Central memory CD8-positive, alpha-beta T cell (primary cell): ENCODE data around the gene WDSUB1.

Source experiments
- ATAC-seq: fragments of 150-1000 bp; cut with Tn5 transposase; replicated peaks from 2 replicates; pipeline ENCODE4 v1.10.0; 2022; ENCODE audit warnings: mild to moderate bottlenecking, moderate FRiP score, moderate number of reproducible peaks; ENCODE audit not compliant: poor library complexity, severe bottlenecking; ENCODE audit errors: extremely low read depth
- DNase-seq, 2 donors: peaks; one replicate each; pipeline ENCODE4 v3.0.0; 2021; ENCODE audit warnings: low spot score in 2 of 2
- H3K27ac Mint-ChIP-seq: one replicate; pipeline ENCODE4 v1.8.0; 2022; ENCODE audit warnings: low read depth, mild to moderate bottlenecking, moderate library complexity, mixed read lengths
- H3K27me3 Mint-ChIP-seq: one replicate; pipeline ENCODE4 v1.8.0; 2022; ENCODE audit warnings: mixed read lengths
- H3K36me3 Mint-ChIP-seq: one replicate; pipeline ENCODE4 v1.8.0; 2022; ENCODE audit warnings: mild to moderate bottlenecking, moderate library complexity, mixed read lengths; ENCODE audit not compliant: insufficient read depth
- H3K4me1 Mint-ChIP-seq: one replicate; pipeline ENCODE4 v1.8.0; 2022; ENCODE audit warnings: mixed read lengths
- H3K4me3 Mint-ChIP-seq: one replicate; pipeline ENCODE4 v1.8.0; 2022; ENCODE audit warnings: mild to moderate bottlenecking, moderate library complexity, mixed read lengths
- H3K9me3 Mint-ChIP-seq: one replicate; pipeline ENCODE4 v1.8.0; 2022; ENCODE audit warnings: mixed read lengths

WDSUB1 gene

DNA sequence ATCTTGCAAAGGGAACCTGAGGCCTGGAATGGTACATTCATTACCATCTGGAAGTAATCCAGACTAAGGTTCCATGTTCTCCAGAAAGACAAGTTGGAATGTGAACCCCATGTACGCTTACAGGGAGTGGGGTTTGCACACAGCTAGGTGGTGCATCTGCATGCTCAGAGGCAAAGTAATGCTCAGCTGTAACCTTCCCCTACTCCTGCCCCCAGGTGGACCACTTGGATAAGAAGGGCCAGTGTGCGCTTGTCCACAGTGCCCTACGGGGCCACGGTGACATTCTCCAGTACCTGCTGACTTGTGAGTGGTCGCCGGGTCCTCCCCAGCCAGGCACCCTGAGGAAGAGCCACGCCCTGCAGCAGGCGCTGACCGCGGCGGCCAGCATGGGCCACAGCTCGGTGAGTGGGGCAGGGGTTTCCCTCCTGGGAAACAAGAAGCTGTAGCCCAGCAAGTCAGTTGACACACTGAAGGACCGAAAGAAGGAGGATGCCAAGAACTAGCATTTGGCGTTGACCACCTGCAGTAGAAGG lies 90.0 kb downstream of the WDSUB1 start:
- Mint-ChIP-seq H3K27ac (no peak overlapping the region), H3K36me3 (no peaks in the 10 kb centered on the region), H3K9me3 (no peaks in the 10 kb centered on the region), H3K4me3 (no peak overlapping the region), H3K27me3 (no peaks in the 10 kb centered on the region), H3K4me1 (peaks cover 19% of the 10 kb centered on the region)
- DNase-seq (no peak), ATAC-seq (no peak)

DNA sequence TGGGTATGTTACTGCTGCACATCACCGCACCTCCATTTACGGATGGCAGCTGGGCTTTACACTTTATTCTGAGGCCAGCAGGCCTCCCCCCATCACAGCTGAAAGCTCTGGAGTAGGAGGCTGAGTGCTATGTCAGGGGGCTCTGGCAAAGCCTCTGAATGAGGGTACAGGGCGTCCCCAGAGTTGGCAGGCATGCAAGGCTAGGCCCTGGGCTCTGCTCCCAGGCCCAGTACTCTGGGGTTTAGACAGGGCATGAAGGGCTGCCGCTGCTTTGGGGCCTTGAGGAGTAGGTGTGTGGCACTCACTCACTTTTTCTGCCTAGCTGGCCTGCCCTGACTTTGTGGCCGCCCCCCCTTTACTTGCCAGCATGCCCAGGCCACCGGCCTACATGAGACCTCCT lies 90.8 kb downstream of the WDSUB1 start:
- no peak overlapping the region for H3K27ac Mint-ChIP-seq
- no peak for DNase-seq
- peaks cover 13% of the 10 kb centered on the region for H3K4me1 Mint-ChIP-seq

DNA sequence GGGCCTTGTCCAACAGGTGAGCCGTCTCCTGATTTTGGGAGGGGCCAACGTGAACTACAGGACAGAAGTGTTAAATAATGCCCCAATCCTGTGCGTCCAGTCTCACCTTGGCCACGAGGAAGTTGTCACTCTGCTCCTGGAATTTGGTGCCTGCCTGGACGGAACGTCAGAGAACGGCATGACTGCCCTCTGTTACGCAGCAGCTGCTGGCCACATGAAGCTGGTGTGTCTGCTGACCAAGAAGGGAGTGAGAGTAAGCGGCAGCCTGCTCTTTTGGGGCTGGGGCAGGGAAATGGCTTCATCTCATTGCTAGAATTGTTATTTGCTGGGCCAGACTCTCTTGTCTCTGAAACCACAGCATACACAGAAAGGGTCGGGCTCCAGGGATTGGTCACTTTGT lies 92.3 kb downstream of the WDSUB1 start:
- Mint-ChIP-seq H3K36me3 (no peaks in the 10 kb centered on the region), H3K9me3 (no peaks in the 10 kb centered on the region)
- DNase-seq: no peak

More for the DNA sequence above, 90.8 kb downstream of the WDSUB1 start:
- no peaks in the 10 kb centered on the region for H3K36me3 Mint-ChIP-seq
- ATAC-seq: no peak
- H3K27me3 Mint-ChIP-seq: no peaks in the 10 kb centered on the region
- H3K4me3 Mint-ChIP-seq: no peak overlapping the region
- H3K9me3 Mint-ChIP-seq: no peaks in the 10 kb centered on the region

DNA sequence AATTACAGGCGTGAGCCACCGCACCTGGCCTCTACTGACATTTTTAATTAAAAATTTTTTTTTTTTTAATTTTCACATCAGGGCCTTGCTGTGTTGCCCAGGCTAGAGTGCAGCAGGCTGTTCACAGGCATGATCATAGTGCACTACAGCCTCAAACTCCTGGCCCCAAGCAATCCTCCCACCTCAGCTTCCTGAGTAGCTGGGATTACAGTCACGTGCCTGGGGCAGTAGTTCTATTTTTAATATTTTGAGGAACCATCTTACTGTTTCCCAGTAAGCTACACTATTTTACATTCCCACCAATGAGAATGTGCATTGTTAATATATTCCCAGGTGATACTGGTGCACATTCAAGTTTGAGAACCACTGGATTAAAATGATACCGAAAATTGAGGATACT lies 92.7 kb downstream of the WDSUB1 start:
- no peak for ATAC-seq

More for the DNA sequence above, 92.3 kb downstream of the WDSUB1 start:
- no peaks in the 10 kb centered on the region for H3K27me3 Mint-ChIP-seq
- no peak overlapping the region for H3K27ac Mint-ChIP-seq
- H3K4me3 Mint-ChIP-seq: no peak overlapping the region
- peaks cover 6% of the 10 kb centered on the region for H3K4me1 Mint-ChIP-seq
- no peak for ATAC-seq

DNA sequence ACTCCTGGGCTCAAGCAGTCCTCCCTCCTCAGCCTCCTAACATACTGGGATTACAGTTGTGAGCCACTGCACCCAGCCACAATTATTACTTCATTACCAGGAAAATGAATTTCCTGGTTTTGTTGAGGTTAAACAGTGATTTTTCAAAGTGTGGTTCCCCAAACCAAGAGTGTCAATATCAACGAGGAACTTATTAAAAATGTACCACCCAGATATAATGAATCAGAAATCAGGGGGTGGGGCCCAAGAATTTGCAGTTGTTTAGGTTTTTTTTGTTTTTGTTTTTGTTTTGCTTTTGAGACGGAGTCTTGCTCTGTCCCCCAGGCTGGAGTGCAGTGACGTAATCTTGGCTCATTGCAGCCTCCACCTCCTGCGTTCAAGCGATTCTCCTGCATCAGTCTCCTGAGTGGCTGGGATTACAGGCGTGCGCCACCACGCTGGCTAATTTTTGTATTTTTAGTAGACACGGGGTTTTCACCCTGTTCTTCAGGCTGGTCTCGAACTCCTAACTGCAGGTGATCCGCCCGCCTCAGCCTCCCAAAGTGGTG lies 94.1 kb downstream of the WDSUB1 start:
- H3K27me3 Mint-ChIP-seq: no peaks in the 10 kb centered on the region
- ATAC-seq (no peak), DNase-seq (no peak)
- no peak overlapping the region for H3K4me3 Mint-ChIP-seq
- H3K27ac Mint-ChIP-seq: no peak overlapping the region
- H3K36me3 Mint-ChIP-seq: no peaks in the 10 kb centered on the region
- H3K9me3 Mint-ChIP-seq: no peaks in the 10 kb centered on the region
- no peaks in the 10 kb centered on the region for H3K4me1 Mint-ChIP-seq

More for the DNA sequence above, 92.7 kb downstream of the WDSUB1 start:
- no peak for DNase-seq
- Mint-ChIP-seq H3K36me3 (no peaks in the 10 kb centered on the region), H3K27me3 (no peaks in the 10 kb centered on the region), H3K9me3 (no peaks in the 10 kb centered on the region), H3K4me1 (peaks cover 2% of the 10 kb centered on the region), H3K4me3 (no peak overlapping the region), H3K27ac (no peak overlapping the region)

DNA sequence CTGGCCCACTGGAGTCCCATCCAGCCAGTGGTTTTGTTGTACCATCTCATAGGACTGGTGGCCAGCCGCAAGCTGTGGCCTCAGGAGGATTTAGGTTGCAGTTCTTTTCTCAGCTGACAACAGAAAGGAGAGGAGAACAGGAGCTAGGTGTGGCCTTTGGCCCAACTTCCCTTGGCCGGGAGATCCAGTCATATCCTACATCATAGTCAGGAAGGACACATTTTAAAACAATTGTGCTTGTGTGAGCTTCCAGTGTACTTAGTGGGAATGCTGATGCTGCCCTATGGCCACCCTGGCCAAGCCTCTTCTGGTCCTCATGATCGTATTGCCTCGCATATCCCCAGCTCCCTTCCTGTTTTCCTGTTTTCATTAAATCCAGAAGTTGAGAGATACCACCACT lies 98.1 kb downstream of the WDSUB1 start:
- DNase-seq (no peak), ATAC-seq (no peak)
- no peak overlapping the region for H3K4me3 Mint-ChIP-seq
- no peak overlapping the region for H3K27ac Mint-ChIP-seq
- no peaks in the 10 kb centered on the region for H3K27me3 Mint-ChIP-seq
- no peaks in the 10 kb centered on the region for H3K4me1 Mint-ChIP-seq
- H3K9me3 Mint-ChIP-seq: no peaks in the 10 kb centered on the region
- H3K36me3 Mint-ChIP-seq: no peaks in the 10 kb centered on the region

DNA sequence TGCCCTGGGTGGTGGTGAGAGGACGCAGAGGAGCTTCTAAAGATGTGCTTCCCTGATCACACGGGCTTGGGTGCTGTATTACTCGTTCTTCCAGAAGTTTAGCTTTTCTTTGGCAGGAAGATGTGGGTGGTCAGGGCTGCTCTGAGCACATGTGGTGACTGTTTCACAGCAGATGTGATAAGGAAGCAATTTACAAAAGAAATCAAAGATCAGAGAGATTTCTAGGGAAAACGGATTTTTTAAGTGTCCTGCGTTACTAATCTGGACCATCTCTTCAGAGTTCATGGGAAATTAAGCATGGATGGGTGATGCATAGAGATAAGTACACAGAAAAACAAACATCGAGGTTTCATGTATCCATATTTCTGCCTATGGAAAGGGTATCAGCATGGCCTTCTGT lies 99.4 kb downstream of the WDSUB1 start:
- H3K36me3 Mint-ChIP-seq: no peaks in the 10 kb centered on the region
- no peak for DNase-seq
- no peak overlapping the region for H3K4me3 Mint-ChIP-seq
- no peak for ATAC-seq
- H3K27ac Mint-ChIP-seq: no peak overlapping the region
- H3K4me1 Mint-ChIP-seq: no peaks in the 10 kb centered on the region
- H3K9me3 Mint-ChIP-seq: no peaks in the 10 kb centered on the region
- H3K27me3 Mint-ChIP-seq: no peaks in the 10 kb centered on the region

DNA sequence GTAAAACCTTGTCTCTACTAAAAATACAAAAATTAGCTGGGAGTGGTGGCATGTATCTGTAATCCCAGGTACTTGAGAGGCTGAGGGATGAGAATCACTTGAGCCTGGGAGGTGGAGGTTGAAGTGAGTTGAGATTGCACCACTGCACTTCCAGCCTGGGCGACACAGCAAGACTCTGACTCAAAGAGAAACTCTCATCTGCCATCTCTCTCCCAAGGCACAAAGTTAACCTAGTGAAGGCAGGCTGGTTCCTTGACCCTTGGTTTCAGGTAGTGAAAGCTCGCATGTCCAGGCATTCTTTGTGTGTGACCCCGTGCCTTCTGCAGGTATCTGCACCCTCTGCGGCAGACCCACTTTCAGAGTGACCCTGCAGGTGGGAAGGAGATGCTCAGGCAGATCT lies 100.0 kb downstream of the WDSUB1 start:
- H3K27me3 Mint-ChIP-seq: no peaks in the 10 kb centered on the region
- H3K9me3 Mint-ChIP-seq: no peaks in the 10 kb centered on the region

More for the DNA sequence above, 100.0 kb downstream of the WDSUB1 start:
- H3K36me3 Mint-ChIP-seq: no peaks in the 10 kb centered on the region
- H3K27ac Mint-ChIP-seq: no peak overlapping the region
- DNase-seq (no peak), ATAC-seq (no peak)
- no peaks in the 10 kb centered on the region for H3K4me1 Mint-ChIP-seq
- no peak overlapping the region for H3K4me3 Mint-ChIP-seq
